HuH-7 (cell line): ENCODE data around the gene ETFDH.
"Not testable (repeated sequence)": the region's sequence is repeated elsewhere in the genome, so short reads cannot be mapped to it uniquely, and the experiment has no call there.

ENCODE experiments used
- DNase-seq: peaks from one replicate; pipeline ENCODE4 v3.0.0; 2011; ENCODE audit warnings: low spot score

The ETFDH gene

DNA sequence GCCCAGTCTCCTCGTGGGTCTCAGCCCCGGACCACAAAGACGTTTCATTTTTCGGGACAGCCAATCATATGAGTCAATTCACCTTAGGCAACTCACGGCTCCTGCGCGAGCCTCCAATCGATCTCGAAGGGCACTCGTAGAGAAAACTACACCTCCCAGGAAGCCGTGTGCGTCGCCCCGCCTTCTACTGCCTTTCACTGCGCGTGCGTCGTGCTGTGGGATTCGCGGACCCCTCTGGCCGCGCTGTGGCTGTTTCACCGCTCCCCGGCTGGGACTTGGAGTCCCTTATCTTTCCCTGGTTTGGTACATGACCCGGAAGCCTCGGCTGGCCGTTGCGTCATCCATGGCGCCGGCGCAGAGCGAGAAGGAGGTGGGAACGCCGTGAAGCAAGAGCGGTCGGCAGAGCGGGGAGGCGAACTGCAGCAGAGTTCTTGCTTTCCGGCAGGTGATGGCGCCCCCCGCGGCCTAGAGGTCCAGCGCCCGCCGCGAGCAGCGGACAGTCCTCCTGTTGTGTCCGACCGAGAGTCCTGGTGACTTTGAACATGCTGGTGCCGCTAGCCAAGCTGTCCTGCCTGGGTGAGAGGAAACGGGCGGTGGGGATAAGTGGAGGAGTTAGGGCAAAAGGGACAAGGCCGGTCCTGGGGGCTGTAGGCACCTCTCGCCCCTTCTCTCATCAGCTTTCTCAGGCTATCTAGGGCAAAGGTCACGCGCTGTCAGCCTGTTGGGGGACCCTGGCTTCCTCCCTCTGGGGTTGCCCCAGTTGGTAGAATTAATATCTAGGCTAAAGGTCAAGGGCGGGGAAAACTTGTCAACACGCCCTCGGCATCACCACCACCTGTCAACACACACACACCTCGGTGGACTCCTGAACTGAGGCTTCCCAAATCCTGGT lies at the start of gene ETFDH:
Gene ETFDH (plus strand): TSS at position 382 of the 892 bp plus-strand sequence. CDS start 161 bp downstream, at position 543.
- DNase-seq, result peak; percentile 95

DNA sequence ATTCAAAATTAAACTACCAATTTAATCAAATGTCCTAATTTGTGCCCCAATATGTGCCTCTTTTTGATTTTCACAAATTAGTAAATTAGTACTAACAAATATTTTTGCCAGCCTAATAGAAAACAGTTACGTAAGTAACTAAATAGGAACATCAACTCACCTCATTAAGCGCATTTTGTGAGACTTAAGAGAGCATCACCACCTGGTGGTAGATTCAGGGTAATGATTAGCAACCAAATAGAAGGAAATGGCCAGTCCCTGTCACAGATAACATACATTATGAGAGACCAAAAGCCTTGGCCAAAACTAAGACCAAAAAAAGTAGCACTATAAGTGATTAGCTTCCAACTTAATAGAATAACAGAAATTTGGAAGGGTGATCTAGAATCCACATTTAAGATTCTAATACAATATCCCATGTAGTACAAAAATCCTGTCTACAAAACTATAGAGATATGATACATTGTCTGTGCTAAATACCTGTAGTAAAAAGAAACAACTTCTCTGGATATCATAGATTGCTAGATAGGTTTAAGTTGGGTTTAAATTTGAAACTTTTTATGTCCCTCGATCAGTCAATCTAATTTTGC lies 47.1 kb upstream of the ETFDH start:
- DNase-seq, result peak; percentile 13

DNA sequence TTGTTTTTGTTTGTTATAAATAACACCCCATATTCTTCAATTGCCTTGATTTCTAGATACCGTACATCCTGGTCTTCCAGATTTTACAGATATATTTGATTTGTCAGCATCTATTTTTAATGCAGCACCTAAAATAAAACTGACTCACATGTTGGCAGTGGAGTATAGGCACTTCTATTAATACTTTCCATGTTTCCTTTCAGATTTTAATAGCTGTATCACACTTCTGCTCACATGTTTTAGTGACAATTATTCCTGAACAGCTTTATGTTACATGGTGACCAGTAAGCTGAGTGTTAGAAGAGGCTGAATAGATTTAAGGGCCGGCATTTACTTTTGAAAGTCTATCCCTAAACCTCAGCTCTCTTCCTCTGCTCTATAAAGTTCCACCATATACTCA lies 46.6 kb upstream of the ETFDH start:
- no peak for DNase-seq

DNA sequence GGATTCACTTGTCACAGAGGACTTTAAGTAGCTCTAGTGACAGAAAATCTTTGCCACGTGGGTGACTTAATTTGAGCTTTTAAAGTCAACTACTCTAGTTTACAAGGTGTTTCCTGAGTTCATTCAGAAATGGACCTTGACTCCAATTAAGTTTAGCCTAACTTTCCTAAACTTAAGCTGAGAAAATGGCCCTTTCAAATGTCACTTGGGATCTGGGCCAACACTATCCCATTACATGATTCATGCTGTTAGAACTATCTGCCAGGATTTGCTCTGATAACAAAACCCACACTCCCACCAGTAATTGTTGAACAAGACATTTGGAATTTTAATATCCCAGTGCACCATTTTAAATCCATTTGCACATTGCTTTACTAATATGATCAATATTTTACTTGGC lies 41.2 kb upstream of the ETFDH start:
- DNase-seq, result no peak

DNA sequence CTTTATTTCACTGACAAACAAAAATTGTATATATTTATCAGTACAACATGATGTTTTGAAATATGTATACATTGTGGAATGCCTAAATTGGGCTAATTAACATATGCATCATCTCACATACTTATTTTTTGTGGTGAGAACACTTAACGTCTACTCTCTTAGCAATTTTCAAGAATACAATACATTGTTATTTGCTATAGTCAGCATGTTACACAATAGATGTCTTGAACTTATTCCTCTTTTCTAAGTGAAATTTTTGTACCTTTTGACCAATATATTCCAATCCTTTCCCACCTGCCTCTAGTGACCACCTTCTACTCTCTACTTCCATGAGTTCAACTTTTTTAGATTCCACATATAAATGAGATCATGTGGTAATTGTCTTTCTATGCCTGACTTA lies 35.5 kb upstream of the ETFDH start:
- no peak for DNase-seq

DNA sequence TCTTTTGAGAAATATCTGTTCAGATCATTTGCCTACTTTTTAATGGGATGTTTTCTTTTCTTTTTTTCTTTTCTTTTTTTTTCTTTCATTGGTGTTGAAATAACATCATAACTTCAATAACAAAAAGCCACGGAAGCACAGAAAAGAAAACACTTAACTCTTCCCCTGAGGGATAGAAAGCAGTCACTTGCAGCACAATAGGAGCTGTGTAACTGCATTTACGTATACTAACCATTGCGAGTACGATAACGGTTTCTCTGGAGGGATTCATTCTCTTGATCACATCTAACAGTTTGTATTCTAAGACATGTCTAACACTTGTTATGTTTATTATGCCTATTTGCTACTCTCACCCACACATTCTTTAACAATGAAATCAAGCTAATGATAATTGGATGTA lies 27.7 kb upstream of the ETFDH start:
- DNase-seq, result no peak

DNA sequence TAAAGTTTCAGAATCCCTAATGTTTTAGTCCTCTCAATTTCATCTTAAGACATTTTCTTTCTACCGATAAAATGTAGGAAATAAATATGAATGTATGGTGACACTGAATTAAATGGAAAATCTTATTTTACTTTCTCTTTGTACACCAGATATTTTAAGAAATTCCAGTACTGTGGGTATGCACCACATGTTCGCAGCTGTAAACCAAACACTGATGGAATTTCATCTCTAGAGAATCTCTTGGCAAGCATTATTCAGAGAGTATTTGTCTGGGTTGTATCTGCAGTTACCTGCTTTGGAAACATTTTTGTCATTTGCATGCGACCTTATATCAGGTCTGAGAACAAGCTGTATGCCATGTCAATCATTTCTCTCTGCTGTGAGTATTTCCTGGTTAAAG lies 27.3 kb upstream of the ETFDH start:
- no peak for DNase-seq

DNA sequence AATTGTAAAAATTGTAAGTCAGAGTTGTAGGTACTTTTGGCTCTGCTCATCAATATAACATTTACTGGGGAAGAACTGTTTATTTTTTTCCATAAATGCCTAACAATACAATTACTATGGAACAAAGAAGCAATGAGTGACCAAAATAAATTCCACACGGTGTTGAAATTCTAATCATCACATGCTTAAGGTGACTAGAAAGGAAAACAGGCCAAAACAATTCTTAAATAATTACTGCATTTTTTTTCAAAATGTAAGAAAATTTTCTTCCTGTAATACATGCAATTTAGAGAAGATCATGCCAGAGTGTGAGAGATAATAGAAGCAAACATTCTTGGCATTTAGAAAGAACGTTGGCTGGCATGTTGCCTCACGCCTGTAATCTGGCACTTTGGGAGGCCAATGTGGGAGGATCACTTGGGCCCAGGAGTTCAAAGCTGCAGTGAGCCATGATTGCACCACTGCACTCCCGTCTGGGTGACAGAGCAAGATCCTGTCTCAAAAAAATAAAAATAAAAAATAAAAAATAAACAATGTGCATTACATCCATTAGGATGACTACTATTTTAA lies 22.9 kb upstream of the ETFDH start:
- DNase-seq, result no peak

DNA sequence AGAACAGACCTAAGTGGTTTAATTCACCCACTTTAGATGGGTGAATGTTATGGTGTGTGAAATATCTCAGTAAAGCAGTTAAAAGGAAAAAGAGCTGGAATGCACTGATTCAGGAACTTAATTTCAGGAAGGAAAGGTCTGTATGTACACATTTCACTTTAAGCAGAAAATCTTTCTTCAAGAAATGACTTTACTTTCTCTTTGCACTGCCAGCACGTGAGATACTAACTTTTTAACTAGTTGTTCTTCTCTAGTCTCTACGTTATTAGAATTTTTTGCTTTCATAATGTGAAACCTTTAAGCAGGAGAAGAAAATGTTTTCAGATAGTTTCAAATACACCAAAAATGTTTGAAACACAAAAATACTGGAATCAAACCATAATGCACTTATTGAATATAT lies 19.2 kb upstream of the ETFDH start:
- DNase-seq, result no peak

DNA sequence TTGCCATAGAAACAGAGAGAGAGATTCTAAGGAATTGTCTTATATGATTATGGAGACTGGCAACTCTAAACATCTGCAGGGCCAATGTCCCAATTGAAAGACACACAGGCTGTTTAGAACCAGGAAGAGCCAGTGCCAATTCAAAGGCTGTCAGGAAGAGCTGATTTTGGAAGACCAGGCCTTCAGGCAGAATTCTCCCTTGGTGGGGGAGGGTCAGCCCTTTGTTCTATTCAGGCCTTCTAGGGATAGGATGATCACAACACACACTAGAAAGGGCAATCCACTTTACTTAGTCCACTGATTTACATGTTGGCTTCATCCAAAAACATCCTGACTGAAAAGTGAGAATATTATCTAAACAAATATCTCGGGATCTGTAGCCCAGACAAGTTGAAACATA lies 15.7 kb upstream of the ETFDH start:
- DNase-seq, result no peak

DNA sequence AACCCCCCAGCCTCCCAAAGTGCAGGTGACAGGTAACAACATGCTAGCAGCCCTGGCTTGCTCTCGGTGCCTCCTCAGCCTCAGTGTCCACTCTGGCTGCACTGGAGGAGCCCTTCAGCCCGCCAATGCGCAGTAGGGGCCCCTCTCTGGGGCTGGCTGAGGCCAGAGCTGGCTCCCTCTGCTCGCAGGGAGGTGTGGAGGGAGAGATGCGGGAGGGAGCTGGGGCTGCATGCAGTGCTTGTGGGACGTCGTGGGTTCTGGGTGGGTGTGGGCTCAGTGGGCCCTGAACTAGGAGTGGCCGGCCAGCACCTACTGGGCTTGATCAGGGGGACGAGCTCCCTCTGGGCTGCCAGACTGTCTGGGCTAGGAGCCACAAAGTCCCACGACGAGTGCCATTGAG lies 14.8 kb upstream of the ETFDH start:
- DNase-seq, result no peak

DNA sequence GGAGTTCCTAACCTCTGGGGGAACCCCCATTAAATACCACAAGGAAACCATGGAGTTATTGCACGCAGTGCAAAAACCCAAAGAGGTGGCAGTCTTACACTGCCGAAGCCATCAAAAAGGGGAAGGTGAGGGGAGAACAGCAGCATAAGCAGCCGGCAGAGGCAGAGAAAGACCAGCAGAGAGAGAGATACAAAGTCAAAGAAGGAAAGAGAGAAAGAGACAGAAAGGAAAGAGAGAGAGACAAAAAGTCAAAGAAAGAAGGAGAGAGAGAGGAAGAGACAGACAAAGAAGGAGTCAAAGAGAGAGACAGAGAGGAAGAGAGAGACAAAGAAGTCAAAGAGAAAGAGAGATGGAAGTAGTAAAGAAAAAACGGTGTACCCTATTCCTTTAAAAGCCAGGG lies 8.8 kb upstream of the ETFDH start:
- DNase-seq, result not testable (repeated sequence)

DNA sequence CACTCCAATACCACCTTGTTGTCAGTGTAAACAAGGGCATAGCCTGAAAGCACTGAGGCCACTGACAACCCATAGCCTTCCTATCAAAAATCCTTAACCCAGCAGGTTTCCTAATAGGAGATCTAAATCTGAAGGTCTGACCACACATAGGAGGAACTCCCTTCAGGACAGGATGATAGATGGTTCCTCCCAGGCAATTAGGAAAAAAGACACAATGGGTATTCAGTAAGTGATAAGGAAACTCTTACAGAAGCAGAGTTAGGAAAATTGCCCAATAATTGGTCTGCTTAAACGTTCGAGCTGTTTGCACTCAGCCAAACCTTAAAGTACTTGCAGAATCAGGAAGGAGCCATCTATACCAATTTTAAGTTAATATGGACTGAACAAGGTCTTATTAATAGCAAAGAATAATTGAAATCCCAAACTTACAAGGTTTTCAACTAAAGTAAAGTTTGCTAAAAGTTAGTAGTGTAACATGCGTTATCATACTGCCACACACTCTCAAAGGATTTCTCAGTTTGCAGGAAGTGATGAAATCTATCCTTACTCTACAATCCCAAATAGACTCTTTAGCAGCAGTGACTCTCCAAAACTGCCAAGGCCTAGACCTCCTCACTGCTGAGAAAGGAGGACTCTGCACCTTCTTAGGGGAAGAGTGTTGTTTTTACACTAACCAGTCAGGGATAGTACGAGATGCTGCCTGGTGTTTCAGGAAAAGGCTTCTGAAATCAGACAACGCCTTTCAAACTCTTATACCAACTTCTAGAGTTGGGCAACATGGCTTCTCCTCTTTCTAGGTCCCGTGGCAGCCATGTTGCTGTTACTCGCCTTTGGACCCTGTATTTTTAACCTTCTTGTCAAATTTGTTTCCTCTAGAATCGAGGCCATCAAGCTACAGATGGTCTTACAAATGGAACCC lies 8.1 kb upstream of the ETFDH start:
- not testable (repeated sequence) for DNase-seq

DNA sequence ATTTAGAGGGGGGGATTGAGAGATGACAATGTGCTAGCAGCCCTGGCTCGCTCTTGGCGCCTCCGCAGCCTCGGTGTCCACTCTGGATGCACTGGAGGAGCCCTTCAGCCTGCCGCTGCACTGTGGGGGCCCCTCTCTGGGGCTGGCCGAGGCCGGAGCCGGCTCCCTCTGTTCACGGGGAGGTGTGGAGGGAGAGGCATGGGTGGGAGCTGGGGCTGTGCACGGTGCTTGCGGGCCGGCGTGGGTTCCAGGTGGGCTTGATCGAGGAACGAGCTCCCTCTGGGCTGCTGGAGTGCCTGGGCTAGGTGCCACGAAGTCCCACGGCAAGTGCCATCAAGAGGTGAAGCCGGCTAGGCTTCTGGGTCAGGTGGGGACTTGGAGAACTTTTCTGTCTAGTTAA lies 7.3 kb upstream of the ETFDH start:
- DNase-seq, result no peak

DNA sequence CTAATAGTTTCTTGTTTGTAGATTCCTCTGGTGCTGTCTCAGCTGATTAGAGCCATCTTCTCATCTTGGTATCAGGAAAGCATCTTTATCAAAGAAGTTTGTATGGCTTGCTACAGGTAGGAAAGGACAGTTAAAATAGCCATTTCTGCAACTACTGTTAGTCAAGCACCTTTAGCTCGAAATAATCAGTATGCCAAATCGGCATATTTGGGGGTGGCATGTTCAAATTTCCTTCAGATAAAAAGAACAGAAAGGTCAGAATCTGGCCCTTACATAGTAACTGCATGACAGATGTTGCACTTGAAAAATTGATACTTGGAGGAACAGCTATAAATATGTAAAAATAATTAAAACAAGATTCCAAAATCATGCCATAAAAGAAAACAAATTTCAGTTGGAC lies 5.2 kb upstream of the ETFDH start:
- DNase-seq, result no peak

DNA sequence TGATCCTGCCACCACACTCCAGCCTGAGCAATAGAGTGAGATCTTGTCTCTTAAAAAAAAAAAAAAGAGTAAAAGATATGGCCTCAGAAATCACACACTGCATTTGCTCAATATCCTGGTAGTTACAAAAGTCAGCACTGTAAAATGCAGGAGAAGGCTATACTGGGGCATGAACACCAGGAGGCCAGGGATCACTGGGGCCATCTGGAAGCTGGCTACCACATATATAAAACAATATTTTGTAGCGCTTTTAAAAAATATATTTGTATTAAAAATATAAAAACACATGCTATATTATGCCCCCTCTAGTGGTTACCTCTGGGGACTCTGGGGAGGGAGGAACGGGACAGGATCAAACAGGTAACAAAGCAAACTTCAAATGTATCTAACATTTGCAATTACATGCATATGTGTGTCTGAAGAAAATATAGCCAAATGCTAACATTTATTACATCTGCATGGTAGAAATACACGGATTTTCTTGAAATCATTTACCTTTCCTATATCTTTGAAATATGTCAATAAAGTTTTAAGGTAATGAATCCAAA lies 4.4 kb upstream of the ETFDH start:
- DNase-seq, result peak; percentile 74

DNA sequence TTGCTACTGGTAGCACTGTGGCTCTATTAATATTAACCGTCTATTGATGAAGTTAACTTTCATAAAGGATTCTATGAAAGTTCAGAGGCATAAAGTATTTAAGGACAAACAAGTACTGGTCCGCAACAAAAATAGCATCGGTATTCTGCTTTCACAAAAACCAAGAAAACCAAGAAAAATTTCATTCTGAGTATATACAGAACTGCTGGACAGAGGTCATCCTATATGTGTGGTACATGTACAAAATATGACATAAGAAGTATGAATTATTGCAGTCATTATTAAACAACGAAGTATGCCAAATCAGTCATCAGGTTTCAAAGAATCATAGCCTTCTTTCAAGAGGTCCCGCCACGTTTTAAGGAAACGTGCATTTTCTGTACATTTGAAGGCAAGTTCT lies 2.8 kb upstream of the ETFDH start:
- DNase-seq, result no peak

DNA sequence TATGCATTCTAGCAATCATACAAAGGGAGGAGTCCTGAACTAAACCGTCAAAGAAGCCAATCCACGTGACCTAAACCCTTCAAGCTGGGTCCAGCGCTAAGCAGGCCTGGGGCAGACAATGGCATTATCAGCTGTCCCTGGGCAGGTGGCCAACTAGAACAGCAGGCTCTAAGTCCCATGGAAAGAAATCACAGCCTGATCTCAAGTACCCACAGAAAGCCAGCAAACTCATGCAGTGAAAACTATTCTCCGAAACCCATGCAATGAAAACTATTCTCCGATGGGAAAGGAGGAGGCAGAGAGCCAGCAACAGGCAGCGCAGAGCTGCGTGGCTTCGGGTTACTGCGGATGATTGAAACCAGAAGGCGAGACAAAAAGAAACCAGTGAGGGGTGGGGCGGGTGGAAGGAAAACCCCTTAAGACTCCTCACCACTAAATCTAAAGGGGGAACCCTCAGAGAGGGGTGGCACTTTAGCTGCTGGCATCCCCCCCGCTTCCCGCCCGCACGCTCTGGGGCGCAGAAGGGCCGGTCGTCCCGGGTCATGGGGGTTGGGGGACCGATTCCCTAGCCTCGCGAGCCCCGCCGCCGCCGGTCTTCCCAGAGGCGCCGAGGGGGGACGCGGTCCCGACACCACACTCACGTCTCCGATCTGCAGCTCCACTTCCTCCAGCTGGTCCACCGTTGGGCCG lies 976 bp upstream of the ETFDH start:
- DNase-seq, result peak; percentile 44

DNA sequence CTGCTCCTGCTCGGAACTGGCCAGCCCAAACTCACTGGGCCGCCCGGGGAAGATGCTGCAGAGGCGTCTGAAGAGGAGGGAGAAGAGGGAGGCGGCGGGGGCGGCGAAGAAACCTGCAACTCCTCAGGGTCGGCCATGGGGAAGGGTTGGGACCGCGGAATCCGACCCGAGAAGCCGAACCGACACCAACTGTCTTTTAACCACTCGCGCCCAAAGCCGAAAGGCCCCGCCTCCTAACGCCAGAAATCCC lies 506 bp upstream of the ETFDH start, which contains the start of gene C4orf46:
Gene C4orf46 (minus strand): TSS at position 223 of the 250 bp plus-strand sequence. CDS start 86 bp downstream, at position 137.
- DNase-seq, result no peak

DNA sequence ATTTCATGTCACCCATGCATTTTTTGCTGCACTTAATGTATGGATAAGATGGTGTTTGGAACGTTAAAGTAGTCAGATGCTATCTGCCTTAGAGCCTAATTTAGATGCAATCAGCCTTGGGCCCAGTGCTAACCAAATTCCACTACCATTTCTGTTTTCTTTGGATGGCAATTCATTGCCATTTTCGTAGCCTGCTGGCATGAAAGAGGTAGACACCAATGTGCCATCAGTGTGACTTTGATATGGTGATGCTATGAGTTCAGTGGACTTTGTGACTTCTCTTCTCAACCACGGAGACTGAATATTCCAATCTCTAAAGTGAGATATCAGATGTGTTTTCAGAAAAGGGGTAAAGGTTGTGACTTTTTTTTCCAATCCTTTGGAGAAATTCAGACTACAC lies 1.5 kb downstream of the ETFDH start:
- no peak for DNase-seq

DNA sequence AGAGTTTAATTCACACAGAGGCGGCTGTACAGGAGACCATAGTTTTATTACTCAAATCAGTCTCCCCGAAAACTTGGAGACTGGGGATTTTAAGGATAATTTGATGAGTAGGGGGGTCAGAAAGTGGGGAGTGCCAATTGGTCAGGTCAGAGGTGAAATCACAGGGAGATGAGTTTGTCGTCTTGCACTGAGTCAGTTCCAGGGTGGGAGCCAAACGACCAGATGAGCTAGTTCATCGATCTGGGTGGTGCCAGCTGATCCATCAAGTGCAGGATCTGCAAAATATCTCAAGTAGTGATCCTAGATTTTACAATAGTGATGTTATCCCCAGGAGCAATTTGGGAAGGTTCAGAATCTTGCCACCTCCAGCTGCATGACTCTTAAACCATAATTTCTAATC lies 4.0 kb downstream of the ETFDH start:
- DNase-seq, result no peak

DNA sequence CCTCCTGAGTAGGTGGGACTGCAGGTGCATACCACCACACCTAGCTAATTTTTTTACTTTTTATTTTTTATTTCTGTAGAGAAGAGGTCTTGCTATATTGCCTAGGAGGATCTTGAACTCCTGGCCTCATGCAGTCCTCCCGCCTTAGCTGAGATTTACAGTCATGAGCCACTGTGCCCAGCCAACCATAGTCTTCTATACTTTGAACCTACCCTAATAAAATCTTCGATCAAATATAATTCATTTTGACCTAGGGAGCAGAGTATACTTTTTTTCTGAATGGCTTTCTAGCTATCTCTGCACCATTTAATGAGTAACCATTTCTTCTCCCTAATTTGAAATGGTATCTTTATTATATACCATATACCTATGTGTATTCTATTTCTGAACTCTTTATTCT lies 6.7 kb downstream of the ETFDH start:
- no peak for DNase-seq
